GM19395 (cell line): ENCODE data around the gene DOCK8.
"Not testable (repeated sequence)": the region's sequence is repeated elsewhere in the genome, so short reads cannot be mapped to it uniquely, and the experiment has no call there.

Experiments
- ATAC-seq: cut with Tn5 transposase; IDR thresholded peaks from one replicate; pipeline ENCODE4 v1.9.1; 2021; ENCODE audit warnings: mild to moderate bottlenecking, moderate library complexity; ENCODE audit not compliant: unreplicated experiment

Gene DOCK8

DNA sequence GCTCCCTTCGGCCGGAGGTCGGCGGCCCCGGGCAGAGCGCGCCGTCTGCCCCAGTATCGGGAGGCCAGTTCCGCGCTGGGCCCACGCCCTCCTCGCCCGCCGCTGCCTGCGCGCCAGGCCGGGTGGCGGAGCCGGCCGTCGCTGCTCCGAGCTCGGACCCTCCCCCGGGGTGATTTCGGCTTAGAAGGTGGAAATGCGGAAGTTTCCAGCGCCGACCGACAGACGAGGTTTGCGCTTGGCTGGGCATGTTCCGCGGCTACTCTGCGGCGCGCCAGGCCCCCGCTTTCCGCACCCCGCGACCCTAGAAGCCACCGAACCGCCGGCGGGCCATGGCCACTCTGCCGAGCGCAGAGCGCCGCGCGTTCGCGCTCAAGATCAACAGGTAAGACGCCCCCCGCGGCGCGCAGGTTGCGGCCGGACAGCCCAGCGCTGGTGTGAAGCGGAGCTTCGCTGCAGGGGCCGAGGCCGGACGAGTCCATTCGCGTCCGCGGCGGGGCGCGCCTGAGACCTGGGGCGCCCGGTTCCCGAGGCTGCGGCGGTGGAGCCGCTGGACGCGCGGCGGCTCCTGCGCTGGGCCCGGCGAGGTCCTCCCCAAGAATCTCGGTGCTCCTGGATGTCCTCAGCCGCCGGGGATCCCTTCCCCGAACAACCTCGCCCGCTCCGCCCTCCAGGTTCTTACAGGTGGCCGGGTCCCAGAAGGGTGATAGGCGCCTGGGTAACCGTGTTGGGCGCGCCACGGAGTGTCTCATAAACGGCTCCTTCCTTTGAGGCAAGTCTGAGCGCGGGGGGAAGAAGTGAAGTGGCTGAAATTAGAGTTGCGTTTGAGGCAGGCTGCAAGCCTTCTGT is at the start of gene DOCK8:
DOCK8 (plus strand) TSS at position 218 of the 846 bp plus-strand sequence; CDS start at position 330, 112 bp downstream.
- peak; percentile 84 for ATAC-seq

DNA sequence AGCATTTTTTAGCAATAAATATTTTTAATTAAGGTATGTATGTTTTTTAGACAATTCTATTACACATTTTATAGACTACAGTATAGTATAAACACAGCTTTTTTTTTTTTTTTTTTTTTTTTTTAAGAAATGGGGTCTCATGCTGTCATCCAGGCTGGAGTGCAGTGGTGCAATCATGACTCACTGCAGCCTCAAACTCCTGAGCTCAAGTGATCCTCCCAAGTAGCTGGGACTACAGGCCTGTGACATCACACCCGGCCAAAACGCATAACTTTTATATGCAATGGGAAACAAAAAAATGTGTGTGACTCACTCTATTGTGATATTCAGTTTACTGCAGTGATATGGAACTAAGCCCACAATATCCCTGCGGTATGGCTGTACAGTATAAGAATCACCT is 44.9 kb upstream of the DOCK8 start:
- not testable (repeated sequence) for ATAC-seq

- not testable (repeated sequence) for ATAC-seq
These were observed 36.4 kb upstream of the DOCK8 start for GRCh38 chr9:178140-178825.

DNA sequence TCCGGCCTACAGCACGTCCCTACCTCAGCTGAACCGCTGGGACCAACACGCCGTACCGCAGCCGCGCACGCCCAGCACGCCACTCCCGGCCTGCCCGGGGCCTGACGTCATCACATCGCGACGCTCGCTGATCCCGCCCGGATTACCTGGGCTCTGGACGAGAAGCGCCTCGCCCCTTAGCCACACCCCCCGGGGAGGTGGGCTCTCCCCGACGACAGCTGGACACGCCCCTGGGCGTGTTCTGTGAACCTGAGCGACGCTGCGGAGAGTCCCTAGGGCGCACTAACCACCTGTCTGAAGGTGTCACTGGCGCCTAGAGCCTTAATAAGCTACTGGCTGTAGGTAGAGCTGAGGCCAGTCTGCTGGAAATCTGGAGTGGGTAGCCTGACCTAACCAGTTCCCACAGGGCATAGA is 35.7 kb upstream of the DOCK8 start, which contains the start of gene ZNG1A:
ZNG1A (minus strand) TSS at position 87 of the 414 bp plus-strand sequence. CDS start 87 bp downstream, outside the sequence.
- ATAC-seq = not testable (repeated sequence)

DNA sequence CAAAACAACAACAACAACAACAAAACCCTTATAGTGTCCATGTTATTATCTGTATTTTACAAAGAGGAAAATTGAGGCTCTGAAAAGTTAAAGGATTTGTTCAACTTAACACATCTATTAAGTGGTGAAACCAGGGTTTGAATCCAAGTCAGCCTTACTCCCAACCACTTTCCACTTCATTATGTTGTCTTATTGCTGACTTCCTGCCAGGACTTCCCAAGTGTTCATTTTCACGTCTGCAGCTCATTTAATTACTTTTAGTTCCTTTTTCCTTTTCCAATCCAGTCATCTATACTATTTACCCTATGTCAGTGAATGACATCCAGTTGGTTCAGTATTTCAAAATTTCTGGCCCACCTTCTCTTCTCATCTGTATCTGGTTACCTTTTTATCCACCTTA is 15.1 kb upstream of the DOCK8 start:
- ATAC-seq = not testable (repeated sequence)

- no peak for ATAC-seq
These were observed 8.2 kb upstream of the DOCK8 start for GRCh38 chr9:206481-206880.

- ATAC-seq = no peak
These were observed 5.4 kb upstream of the DOCK8 start for GRCh38 chr9:209143-209758.

DNA sequence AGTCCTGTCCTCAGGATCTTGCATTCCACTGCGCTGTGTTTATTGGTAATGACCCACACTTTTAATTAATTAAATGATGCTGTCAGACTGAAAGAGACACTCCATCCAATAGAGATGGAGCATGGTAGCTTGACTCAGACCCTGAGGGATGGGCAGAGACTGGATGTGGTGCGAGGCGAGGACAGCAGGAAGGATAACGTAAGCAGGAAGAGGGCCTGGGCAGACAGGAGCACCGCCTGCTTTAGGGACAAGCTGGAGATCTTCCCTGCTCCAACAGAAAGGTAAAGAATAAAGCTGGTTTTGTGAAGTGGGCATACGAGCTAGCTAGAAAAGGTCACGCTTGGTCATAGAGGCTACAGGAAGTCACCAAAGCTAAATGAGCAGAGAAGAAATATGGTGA is 3.6 kb upstream of the DOCK8 start:
- ATAC-seq = no peak

DNA sequence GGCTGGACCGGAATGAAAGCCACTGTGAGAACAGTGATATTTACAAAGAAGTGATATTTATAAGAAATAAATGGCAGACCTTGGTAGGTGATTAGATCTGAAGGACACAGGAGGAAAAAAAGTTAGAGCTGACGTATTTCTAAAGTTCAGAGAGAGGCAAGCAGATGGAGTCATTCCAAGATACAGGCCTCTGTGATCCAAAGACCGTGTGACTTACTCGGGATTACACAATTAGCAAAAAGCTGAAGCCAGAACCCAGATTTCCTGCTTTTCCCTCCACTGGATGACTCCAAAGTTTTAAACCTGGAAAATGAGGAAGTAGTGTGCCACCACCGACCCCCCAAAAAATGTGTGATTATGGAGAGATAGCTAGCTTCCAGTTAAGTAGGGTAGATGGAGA is 3.1 kb upstream of the DOCK8 start:
- no peak for ATAC-seq

DNA sequence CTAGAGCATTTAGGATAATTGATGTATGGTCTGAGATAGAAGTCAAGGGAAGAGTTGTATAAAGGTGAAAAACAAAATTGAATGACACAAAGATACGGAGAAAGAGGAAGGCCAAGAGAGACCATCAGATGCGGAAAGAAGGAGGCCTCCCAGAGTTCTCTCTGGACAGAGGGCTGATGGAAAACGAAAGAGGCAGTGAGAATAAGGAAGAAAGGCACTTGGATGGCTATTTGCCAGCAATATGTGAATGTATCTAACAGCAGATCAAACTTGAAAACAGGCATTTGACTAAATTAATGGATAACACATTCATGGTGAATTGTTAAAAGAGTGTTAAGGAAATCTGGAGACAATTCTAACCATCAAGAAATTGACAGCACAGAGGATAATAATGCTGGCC is 2.4 kb upstream of the DOCK8 start:
- ATAC-seq = no peak

- not testable (repeated sequence) for ATAC-seq
These were observed 764 bp upstream of the DOCK8 start for GRCh38 chr9:213901-214300.

DNA sequence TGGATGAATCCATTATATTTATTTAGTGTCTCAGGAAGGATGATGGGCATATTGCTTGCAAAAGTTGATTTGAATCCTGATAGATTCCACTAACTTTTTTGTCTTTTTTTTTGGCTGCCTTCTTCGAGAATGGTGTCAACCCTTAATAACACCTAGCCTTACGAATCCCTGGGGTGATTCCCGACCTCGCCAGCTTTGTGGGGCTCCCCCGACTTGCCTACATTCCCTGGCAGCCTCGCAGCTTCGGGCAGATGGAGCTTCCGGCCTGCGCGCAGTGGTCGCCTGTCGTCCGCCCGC is 366 bp upstream of the DOCK8 start:
- ATAC-seq = no peak

- no peak for ATAC-seq
These were observed 1.0 kb downstream of the DOCK8 start for GRCh38 chr9:215631-216155.

DNA sequence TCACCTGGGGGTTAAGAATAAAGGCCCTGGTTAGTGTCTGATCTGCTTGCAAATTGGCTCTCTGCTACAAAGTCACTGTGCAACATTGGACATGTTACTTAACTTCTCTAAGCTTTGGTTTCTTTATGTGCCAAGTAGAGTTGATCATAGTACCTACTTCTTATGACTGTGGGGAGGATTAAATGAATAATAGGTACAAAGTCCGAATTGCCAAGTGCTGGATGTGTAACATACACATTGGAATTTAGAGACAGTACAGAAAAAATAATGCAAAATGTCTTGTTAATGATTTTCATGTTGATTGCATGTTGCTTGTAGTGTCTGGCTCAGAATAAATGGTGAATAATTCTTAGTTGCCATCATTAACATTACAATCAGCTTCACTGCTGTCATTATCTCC is 2.2 kb downstream of the DOCK8 start:
- no peak for ATAC-seq

DNA sequence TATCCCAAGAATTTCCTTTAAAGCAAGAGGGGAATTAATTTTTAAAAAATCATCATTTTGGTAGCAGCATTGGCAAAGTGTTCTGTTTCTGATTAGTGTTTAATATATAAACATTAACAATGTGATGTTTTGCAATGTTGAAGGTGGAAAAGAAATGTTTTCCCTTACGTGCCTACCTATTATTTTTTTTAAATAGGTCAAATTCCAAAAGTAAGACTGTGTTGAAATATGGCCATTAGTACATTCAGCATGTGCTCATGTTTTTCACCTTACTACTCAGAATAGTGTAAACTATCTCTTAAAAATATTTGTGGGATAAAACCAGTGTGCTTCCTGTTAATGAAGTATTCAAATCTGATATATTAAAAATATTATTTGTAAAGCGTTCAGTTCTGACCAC is 3.3 kb downstream of the DOCK8 start:
- no peak for ATAC-seq

- not testable (repeated sequence) for ATAC-seq
These were observed 4.4 kb downstream of the DOCK8 start for GRCh38 chr9:219036-219435.

DNA sequence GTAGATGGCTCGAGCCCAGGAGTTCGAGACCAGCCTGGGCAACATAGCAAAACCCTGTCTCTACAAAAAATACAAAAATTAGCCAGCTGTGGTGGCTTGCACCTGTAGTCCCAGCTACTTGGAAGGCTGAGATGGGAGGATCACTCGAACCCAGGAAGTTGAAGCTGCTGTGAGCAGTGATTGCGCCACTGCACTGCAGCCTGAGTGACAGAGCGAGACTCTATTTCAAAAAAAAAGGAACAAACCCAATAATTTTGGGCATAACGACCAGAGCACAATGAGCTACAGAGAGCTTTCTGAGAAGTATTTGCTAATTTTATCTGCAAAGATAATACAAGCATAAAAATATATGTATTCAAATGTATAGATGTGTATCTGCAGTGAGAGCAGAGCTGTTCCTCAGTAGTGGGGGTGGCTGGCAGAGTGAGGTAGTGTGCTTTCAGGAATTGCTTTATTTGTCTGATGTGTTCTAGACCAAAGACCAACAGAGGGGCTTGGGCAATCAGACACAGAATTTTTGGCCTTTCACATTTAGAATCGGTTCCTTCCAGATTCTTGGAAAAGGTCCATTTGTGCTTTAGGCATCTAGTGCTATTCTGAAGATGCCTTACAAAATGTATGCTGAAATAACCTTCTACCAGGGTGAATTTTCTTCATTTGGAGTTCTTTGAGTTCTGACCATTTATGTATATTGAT is 5.2 kb downstream of the DOCK8 start:
- no peak for ATAC-seq

DNA sequence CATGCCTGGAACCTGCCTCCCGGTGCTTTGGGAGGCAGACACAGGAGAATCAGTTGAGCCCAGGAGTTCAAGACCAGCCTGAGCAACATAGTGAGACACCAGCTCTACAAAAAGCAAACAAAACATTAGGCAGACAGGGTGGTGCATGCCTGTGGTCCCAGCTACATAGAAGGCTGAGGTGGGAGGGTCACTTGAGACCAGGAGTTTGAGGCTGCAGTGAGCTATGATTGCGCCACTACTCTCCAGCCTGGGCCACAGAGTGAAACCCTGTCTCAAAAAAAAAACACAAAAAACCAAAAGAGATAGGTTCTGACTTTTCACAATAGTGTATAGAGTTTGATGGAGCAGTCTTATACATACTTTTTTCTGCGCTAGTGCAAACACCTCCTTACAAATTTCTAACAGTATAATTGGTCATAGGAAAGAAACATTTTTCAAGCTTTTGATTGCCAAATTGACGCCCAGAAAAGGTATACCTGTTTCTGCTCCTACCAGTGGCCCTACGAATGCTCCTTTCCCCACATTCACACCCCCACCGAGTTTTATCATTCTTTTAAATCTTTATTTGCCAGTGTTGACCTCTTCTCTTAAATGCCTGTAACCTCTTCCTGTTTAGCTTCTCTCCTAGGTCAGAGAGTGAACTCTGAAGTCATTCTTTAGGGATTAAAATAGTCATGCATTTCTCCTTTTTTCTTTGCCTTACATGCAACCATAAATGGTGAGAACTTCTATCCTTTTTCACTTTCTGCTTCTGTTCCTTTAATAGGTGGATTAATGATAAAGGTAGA is 7.5 kb downstream of the DOCK8 start:
- ATAC-seq = no peak

DNA sequence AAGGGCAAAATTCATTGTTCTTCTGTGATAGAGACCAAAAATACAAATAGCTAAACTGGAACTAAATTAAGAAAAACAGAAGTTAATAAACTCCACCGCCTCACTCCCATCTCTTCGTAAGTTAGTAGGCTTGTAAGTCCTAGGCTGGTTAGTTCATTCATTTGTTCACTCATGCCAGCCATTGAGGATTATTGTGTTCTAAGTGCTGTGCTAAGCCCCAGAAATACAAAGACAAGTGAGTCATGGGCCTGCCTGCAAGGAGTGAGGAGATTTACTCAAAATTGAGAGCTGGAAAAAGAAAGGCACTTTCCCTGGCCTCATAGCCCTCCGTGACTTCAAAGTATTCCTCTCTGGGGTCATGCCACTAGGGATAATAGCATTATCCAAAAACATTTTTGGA is 8.5 kb downstream of the DOCK8 start:
- ATAC-seq = no peak

GRCh38 chr9:224026-224425 is 9.4 kb downstream of the DOCK8 start:
- no peak for ATAC-seq
